GM18505 (cell line): ENCODE data around the gene SORL1.
A peak's percentile ranks its signal among the peaks of the same experiment; 100 is the strongest.

Experiments
- ATAC-seq: cut with Tn5 transposase; IDR thresholded peaks from one replicate; pipeline ENCODE4 v1.9.1; 2021; ENCODE audit not compliant: unreplicated experiment
- POLR2A ChIP-seq: IDR thresholded peaks from 4 replicates; pipeline ENCODE4 v1.6.1; 2011; ENCODE audit warnings: borderline replicate concordance; ENCODE audit not compliant: insufficient read depth, insufficient read length; ENCODE audit errors: extremely low read depth

The SORL1 gene

GRCh38 chr11:121572571-121573059 lies 120.5 kb downstream of the SORL1 start:
- TF ChIP-seq POLR2A, result no peak
- no peak for ATAC-seq

- no peak for ATAC-seq
- TF ChIP-seq POLR2A, result no peak
These were observed 122.7 kb downstream of the SORL1 start for GRCh38 chr11:121574801-121575200.

- TF ChIP-seq POLR2A, result no peak
- peak; percentile 50 for ATAC-seq
These were observed 123.3 kb downstream of the SORL1 start for GRCh38 chr11:121575250-121575962.

- no peak for TF ChIP-seq POLR2A
- ATAC-seq, result peak; percentile 41
These were observed 123.8 kb downstream of the SORL1 start for GRCh38 chr11:121575963-121576290.

GRCh38 chr11:121576531-121576930 lies 124.4 kb downstream of the SORL1 start:
- TF ChIP-seq POLR2A, result no peak
- ATAC-seq, result no peak

GRCh38 chr11:121577106-121577848 lies 125.2 kb downstream of the SORL1 start:
- no peak for ATAC-seq
- no peak for TF ChIP-seq POLR2A

- ATAC-seq, result no peak
- TF ChIP-seq POLR2A, result no peak
These were observed 126.3 kb downstream of the SORL1 start for GRCh38 chr11:121578251-121578976.

- TF ChIP-seq POLR2A, result no peak
- no peak for ATAC-seq
These were observed 128.0 kb downstream of the SORL1 start for GRCh38 chr11:121580154-121580553.

- no peak for TF ChIP-seq POLR2A
- ATAC-seq, result no peak
These were observed 129.5 kb downstream of the SORL1 start for GRCh38 chr11:121581607-121582006.

GRCh38 chr11:121582296-121582695 lies 130.2 kb downstream of the SORL1 start:
- no peak for ATAC-seq
- no peak for TF ChIP-seq POLR2A

- TF ChIP-seq POLR2A, result no peak
- ATAC-seq, result no peak
These were observed 131.7 kb downstream of the SORL1 start for GRCh38 chr11:121583825-121584224.

GRCh38 chr11:121586750-121587149 lies 134.6 kb downstream of the SORL1 start:
- no peak for ATAC-seq
- TF ChIP-seq POLR2A, result no peak

- no peak for TF ChIP-seq POLR2A
- no peak for ATAC-seq
These were observed 135.1 kb downstream of the SORL1 start for GRCh38 chr11:121587182-121587581.
